Measurements from ENCODE around the gene TRAPPC10.

GRCh38 chr21:44051462-44051941 is 39.4 kb downstream of the TRAPPC10 start:
- TF ChIP-seq YY1 (IDR thresholded peaks at IDR 0.05; ENCODE audit: insufficient read depth, insufficient read length) (no peak), ZNF274 (IDR thresholded peaks at IDR 0.05; ENCODE audit: low read depth, low read length) (no peak), SUZ12 (IDR thresholded peaks at IDR 0.05; ENCODE audit: extremely low read depth, insufficient read depth, insufficient read length) (no peak)

Measured in NT2/D1 (cell line).